Right atrium auricular region (tissue), 2 donors: ENCODE measurements around the gene HSF2BP. TPM values are rescaled to one million over a fixed set of nuclear protein-coding genes. Genes with fewer than 3 reads are reported as not detected.

Experiments used
- DNase-seq: peaks from one replicate; pipeline ENCODE4 v3.0.0-alpha.2; 2019; ENCODE audit warnings: low spot score
- H3K27ac ChIP-seq, 2 donors: fragments of 200-600 bp; sonication (generic); 1 replicate in 1 of 2; 2 replicates in 1 of 2; pipeline ENCODE4 v1.5.1; 2016 to 2019
- H3K27me3 ChIP-seq, 2 donors: fragments of 200-600 bp; sonication (generic); one replicate each; pipeline versions ENCODE4 v1.5.1 to v1.6.0; 2017 to 2019
- H3K36me3 ChIP-seq: fragments of 200-600 bp; sonication (generic); one replicate; pipeline ENCODE4 v1.5.1; 2016
- H3K4me1 ChIP-seq, 2 donors: fragments of 200-600 bp; sonication (generic); one replicate each; pipeline versions ENCODE4 v1.5.1 to v1.6.0; 2017 to 2019
- H3K4me3 ChIP-seq, 2 donors: fragments of 200-600 bp; sonication (generic); 1 replicate in 1 of 2; 2 replicates in 1 of 2; pipeline ENCODE4 v1.5.1; 2017 to 2019; ENCODE audit warnings: mild to moderate bottlenecking in 1 of 2, moderate library complexity in 1 of 2
- H3K9me3 ChIP-seq, 2 donors: fragments of 200-600 bp; sonication (generic); one replicate each; pipeline ENCODE4 v1.5.1; 2019
- CTCF ChIP-seq, 2 donors: fragments of 200-600 bp; sonication (generic); IDR thresholded peaks; one replicate each; pipeline ENCODE4 v1.5.1; 2019; ENCODE audit warnings: antibody characterized with exemption in 2 of 2
- total RNA-seq, 2 donors: library from RNA; depleted of rRNA; stranded (reverse); fragments of >200 nt; gene quantifications; one replicate each; pipeline ENCODE4 v1.1.0, GENCODE V29; 2016

The HSF2BP gene
- total RNA-seq, 2 donors from 2014 or later, result 0.44 to 0.67 TPM

GRCh38 chr21:43581453-43581852, 77.8 kb downstream of the HSF2BP start:
- Histone ChIP-seq H3K27me3 (no peaks in the 10 kb centered on the region), H3K27ac (no peak overlapping the region), H3K4me1 (peaks cover 2 to 14% of the 10 kb centered on the region in 2 donors), H3K4me3 (no peak overlapping the region), H3K36me3 (no peaks in the 10 kb centered on the region), H3K9me3 (no peaks in the 10 kb centered on the region)
- DNase-seq, result no peak
- no peak for TF ChIP-seq CTCF (IDR thresholded peaks at IDR 0.05)

GRCh38 chr21:43578677-43579303, 80.5 kb downstream of the HSF2BP start:
- H3K4me1 ChIP-seq, result no peaks in the 10 kb centered on the region
- no peak overlapping the region for H3K27ac ChIP-seq
- H3K9me3 ChIP-seq, result no peaks in the 10 kb centered on the region
- no peak overlapping the region for H3K4me3 ChIP-seq
- no peak for DNase-seq
- no peaks in the 10 kb centered on the region for H3K36me3 ChIP-seq
- no peaks in the 10 kb centered on the region for H3K27me3 ChIP-seq
- TF ChIP-seq CTCF (IDR thresholded peaks at IDR 0.05), result no peak

GRCh38 chr21:43575473-43575844, 83.8 kb downstream of the HSF2BP start:
- Histone ChIP-seq H3K27ac (no peak overlapping the region), H3K4me3 (no peak overlapping the region), H3K27me3 (no peaks in the 10 kb centered on the region), H3K9me3 (no peaks in the 10 kb centered on the region), H3K4me1 (no peaks in the 10 kb centered on the region), H3K36me3 (no peaks in the 10 kb centered on the region)
- TF ChIP-seq CTCF (IDR thresholded peaks at IDR 0.05), result no peak
- no peak for DNase-seq

- no peak for DNase-seq
- peak overlapping the region in 1 of 2 donors; percentile 31 for H3K27ac ChIP-seq
- H3K27me3 ChIP-seq, result no peaks in the 10 kb centered on the region
- no peaks in the 10 kb centered on the region for H3K36me3 ChIP-seq
- H3K9me3 ChIP-seq, result no peaks in the 10 kb centered on the region
- no peak for TF ChIP-seq CTCF (IDR thresholded peaks at IDR 0.05)
- H3K4me1 ChIP-seq, result no peaks in the 10 kb centered on the region
- H3K4me3 ChIP-seq, result no peak overlapping the region
Measured at GRCh38 chr21:43574741-43575472, 84.4 kb downstream of the HSF2BP start.

- H3K27ac ChIP-seq, result no peak overlapping the region
- H3K36me3 ChIP-seq, result no peaks in the 10 kb centered on the region
- DNase-seq, result no peak
- TF ChIP-seq CTCF (IDR thresholded peaks at IDR 0.05), result no peak
- H3K4me3 ChIP-seq, result no peak overlapping the region
- no peaks in the 10 kb centered on the region for H3K27me3 ChIP-seq
- no peaks in the 10 kb centered on the region for H3K4me1 ChIP-seq
- no peaks in the 10 kb centered on the region for H3K9me3 ChIP-seq
Measured at GRCh38 chr21:43573921-43574320, 85.4 kb downstream of the HSF2BP start.
